ENCODE results near the gene COL8A2.
A peak's percentile ranks its signal among the peaks of the same experiment; 100 is the strongest.
"Not testable (repeated sequence)": the region's sequence is repeated elsewhere in the genome, so short reads cannot be mapped to it uniquely, and the experiment has no call there.

Gene COL8A2

DNA sequence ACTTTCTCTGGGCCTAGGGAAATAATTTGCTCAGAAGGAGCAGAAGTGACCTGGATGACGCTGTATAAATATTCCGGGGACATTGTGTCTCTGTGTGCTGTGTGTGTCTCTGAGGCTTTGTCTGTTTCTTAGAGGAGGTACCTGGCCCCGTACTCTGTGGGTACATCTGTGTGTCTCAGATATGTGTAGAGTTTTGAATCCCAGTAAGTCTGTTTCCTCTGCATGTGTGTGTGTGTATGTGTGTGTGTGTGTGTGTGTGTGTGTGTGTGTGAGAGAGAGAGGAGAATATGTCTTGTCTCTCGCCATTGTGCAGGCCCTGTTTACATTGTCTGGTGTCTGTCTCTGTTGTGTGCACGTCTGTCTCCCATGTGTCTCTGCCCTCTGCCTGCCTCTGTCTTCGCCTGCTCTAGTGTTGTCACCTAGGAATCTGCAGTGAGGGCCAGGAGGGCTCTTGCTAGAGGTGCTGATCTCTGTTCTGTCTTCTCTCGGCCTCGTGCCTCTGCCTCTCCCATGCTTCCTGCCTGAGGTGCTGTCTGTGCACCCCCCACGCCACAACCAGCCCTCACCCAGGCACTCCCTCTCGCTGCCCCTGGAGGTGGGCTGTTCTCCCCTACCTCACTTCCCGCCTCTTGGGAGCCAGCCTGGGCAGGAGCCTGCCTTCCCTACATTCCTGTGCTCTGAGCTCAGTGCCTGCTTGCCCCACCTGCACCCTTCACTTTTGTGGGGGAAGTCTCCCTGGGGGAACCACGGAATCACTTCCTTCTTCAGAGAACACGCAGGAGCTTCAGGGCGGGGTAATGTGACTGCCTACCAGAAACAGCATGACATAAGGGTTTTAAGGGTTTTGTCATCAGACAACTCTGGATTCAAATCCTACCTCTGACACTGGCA is 36.9 kb upstream of the COL8A2 start:
- ChIA-PET POLR2A (interaction anchor here (0.9 to 4.3 kb wide), 5 partner anchors 8 to 26 kb away, joined by 3 to 36 read pairs (median 4); partner anchors contain the start of gene TRAPPC3), CTCF (interaction anchor here (0.9 to 6.3 kb wide), 12 partner anchors 10 to 128 kb away, joined by 3 to 98 read pairs (median 4); partner anchors contain the start of gene TRAPPC3)
- Histone ChIP-seq H3K27me3 (replicated peaks in 2 of 5; ENCODE audit: control insufficient read depth in 4 of 5, insufficient read depth in 5 of 5, low read length in 4 of 5) (no peaks in the 10 kb centered on the region), H3K9me3 (ENCODE audit: control extremely low read depth in 1 of 5, control insufficient read depth in 4 of 5, insufficient read depth in 2 of 5, low read depth in 1 of 5, low read length in 4 of 5) (no peaks in the 10 kb centered on the region), H3K27ac (ENCODE audit: insufficient read depth in 1 of 2, low read depth in 1 of 2, low read length in 2 of 2, poor library complexity in 1 of 2, severe bottlenecking in 2 of 2) (peak overlapping the region; percentile 77 to 86), H3K4me1 (ENCODE audit: control extremely low read depth in 1 of 4, control insufficient read depth in 4 of 4, insufficient read depth in 4 of 4, low read length in 3 of 4) (peaks cover 21 to 62% (median 57%) of the 10 kb centered on the region in 4 experiments), H3K36me3 (ENCODE audit: control insufficient read depth in 4 of 4, insufficient read depth in 4 of 4, low read length in 3 of 4) (peaks cover 0 to 33% (median 8%) of the 10 kb centered on the region in 4 experiments), H3K4me3 (ENCODE audit: control insufficient read depth in 1 of 7, extremely low read depth in 1 of 7, insufficient read depth in 4 of 7, low read depth in 2 of 7, low read length in 6 of 7) (peak overlapping the region in 6 of 7 experiments; percentile 52 to 66 (median 62))
- 15% methylated on average over 9 of the region's 14 CpGs for WGBS (ENCODE audit: insufficient coverage)
- peak; percentile 47 to 81 (median 76) for DNase-seq

DNA sequence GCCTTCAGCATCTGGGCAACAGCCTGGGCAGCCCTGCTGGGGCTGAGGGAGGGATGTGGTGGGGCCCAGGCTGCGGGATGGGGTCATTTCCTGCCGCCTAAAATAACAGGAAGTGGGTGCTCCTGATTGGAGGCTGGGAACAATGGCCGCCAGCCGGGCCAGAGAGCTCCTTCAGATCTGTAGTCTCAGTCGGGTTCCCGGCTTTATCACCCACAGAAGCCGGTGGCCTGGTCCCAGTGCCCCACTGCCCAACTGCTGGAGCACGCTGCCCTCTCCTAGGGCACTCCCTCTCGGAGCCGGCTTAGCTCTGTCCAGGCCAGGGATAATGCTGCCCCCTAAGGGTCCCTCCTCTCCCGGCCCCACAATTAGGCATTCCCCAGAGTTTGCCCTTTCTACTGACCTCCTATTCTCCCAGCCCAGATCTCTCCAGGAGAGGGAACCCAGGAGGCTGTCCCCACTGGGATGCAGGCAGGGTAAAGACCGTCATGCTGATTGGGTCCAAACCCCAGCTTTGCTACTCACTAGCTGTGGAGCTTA is 36.0 kb upstream of the COL8A2 start:
- WGBS (ENCODE audit: insufficient coverage), result 0% methylated on average over 6 of the region's 12 CpGs
- peaks cover 21 to 62% (median 57%) of the 10 kb centered on the region in 4 experiments for H3K4me1 ChIP-seq (ENCODE audit: control extremely low read depth in 1 of 4, control insufficient read depth in 4 of 4, insufficient read depth in 4 of 4, low read length in 3 of 4)
- POLR2A ChIA-PET, result interaction anchor here (1.2 to 4.3 kb wide), 5 partner anchors 9 to 27 kb away, joined by 3 to 36 read pairs (median 3); partner anchors contain the start of gene TRAPPC3
- peaks cover 0 to 27% (median 8%) of the 10 kb centered on the region in 4 experiments for H3K36me3 ChIP-seq (ENCODE audit: control insufficient read depth in 4 of 4, insufficient read depth in 4 of 4, low read length in 3 of 4)
- peak; percentile 64 to 91 (median 89) for DNase-seq
- H3K4me3 ChIP-seq (ENCODE audit: control insufficient read depth in 1 of 7, extremely low read depth in 1 of 7, insufficient read depth in 4 of 7, low read depth in 2 of 7, low read length in 6 of 7), result peak overlapping the region in 6 of 7 experiments; percentile 52 to 66 (median 62)
- H3K9me3 ChIP-seq (ENCODE audit: control extremely low read depth in 1 of 5, control insufficient read depth in 4 of 5, insufficient read depth in 2 of 5, low read depth in 1 of 5, low read length in 4 of 5), result no peaks in the 10 kb centered on the region
- CTCF ChIA-PET, result interaction anchor here (0.7 to 6.3 kb wide), 8 partner anchors 9 to 139 kb away, joined by 3 to 98 read pairs (median 6); partner anchors contain the start of gene TRAPPC3
- peak overlapping the region; percentile 77 to 86 for H3K27ac ChIP-seq (ENCODE audit: insufficient read depth in 1 of 2, low read depth in 1 of 2, low read length in 2 of 2, poor library complexity in 1 of 2, severe bottlenecking in 2 of 2)
- no peaks in the 10 kb centered on the region for H3K27me3 ChIP-seq (replicated peaks in 2 of 5; ENCODE audit: control insufficient read depth in 4 of 5, insufficient read depth in 5 of 5, low read length in 4 of 5)

DNA sequence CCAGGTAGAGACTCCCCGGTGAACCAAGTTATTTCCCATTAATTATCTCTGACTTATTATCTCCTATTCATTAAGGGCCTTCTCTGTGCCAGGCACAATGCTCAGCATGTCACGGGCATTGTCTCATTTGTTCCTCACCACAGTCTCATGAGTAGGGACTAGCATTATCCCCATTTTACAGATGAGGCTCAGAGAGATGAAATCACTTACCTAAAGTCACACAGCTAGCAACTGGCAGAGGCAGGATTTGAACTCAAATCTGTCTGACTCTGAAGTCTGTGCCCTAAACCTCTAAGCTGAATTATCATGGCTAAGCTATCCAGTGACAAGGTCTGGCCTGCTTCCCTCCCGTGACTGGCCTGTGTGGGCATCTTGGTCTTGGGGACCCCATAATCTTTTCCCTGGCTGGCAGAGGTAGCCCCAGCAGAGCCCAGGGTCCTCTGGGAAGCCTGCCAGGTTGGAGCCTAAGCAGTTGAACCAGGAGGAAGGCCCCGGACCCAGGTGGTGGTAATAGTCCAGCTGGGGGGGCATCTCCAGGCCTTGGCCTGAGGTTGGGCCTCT is 35.4 kb upstream of the COL8A2 start:
- POLR2A ChIA-PET, result interaction anchor here (1.2 to 4.3 kb wide), 5 partner anchors 8 to 28 kb away, joined by 3 to 36 read pairs (median 3); partner anchors contain the start of gene TRAPPC3
- H3K27ac ChIP-seq (ENCODE audit: insufficient read depth in 1 of 2, low read depth in 1 of 2, low read length in 2 of 2, poor library complexity in 1 of 2, severe bottlenecking in 2 of 2), result peak overlapping the region; percentile 77 to 86
- peaks cover 21 to 64% (median 57%) of the 10 kb centered on the region in 4 experiments for H3K4me1 ChIP-seq (ENCODE audit: control extremely low read depth in 1 of 4, control insufficient read depth in 4 of 4, insufficient read depth in 4 of 4, low read length in 3 of 4)
- CTCF ChIA-PET, result interaction anchor here (0.6 to 6.3 kb wide), 8 partner anchors 9 to 140 kb away, joined by 3 to 98 read pairs (median 4); partner anchors contain the start of gene TRAPPC3
- H3K9me3 ChIP-seq (ENCODE audit: control extremely low read depth in 1 of 5, control insufficient read depth in 4 of 5, insufficient read depth in 2 of 5, low read depth in 1 of 5, low read length in 4 of 5), result no peaks in the 10 kb centered on the region
- DNase-seq, result peak in 1 of 3 donors; percentile 44
- 50% methylated on average over 2 of the region's 4 CpGs for WGBS (ENCODE audit: insufficient coverage)
- H3K27me3 ChIP-seq (replicated peaks in 2 of 5; ENCODE audit: control insufficient read depth in 4 of 5, insufficient read depth in 5 of 5, low read length in 4 of 5), result no peaks in the 10 kb centered on the region
- peak overlapping the region in 6 of 7 experiments; percentile 52 to 66 (median 62) for H3K4me3 ChIP-seq (ENCODE audit: control insufficient read depth in 1 of 7, extremely low read depth in 1 of 7, insufficient read depth in 4 of 7, low read depth in 2 of 7, low read length in 6 of 7)
- peaks cover 0 to 25% (median 6%) of the 10 kb centered on the region in 4 experiments for H3K36me3 ChIP-seq (ENCODE audit: control insufficient read depth in 4 of 4, insufficient read depth in 4 of 4, low read length in 3 of 4)

DNA sequence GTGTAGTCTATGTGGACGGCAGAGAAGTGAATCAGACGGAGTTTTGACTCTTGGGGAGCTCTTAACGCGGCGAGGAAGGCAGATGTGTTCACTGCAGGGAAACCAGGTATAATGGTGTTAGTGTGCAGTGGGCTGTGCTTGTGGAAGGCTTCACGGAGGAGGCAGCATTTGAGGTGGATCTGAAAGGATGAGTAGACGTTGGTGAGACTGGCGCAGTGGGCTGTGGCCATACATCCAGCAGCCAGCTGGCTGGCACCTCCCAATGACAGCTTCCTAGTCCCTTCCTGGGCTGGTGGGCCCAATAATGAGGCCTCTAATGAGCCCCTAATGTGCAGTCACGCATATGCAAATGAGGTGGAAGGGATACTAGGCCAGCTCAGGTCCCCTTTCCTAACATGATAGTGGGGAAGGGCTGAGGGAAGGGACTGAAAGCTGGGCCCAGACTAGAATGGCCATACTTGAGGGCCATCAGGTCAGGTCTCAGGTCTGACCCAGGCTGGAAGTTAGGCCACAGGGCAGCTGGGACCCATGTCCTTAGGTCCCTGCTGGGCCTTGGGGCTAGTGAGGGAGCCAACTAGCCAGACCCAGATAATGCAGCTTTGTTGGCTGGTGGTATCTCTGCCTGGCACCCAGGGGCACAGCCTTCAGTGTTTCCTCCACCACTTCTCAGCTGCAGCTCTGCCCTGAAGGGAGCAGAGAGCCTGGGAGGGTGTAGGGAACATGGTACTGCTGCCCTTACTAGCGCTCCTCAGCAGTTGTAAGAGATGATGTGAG is 34.8 kb upstream of the COL8A2 start:
- POLR2A ChIA-PET, result interaction anchor here (0.8 to 4.3 kb wide), 4 partner anchors 10 to 28 kb away, joined by 3 to 36 read pairs (median 3); partner anchors contain the start of gene TRAPPC3
- peaks cover 21 to 70% (median 63%) of the 10 kb centered on the region in 4 experiments for H3K4me1 ChIP-seq (ENCODE audit: control extremely low read depth in 1 of 4, control insufficient read depth in 4 of 4, insufficient read depth in 4 of 4, low read length in 3 of 4)
- CTCF ChIA-PET, result interaction anchor here (0.6 to 6.3 kb wide), 7 partner anchors 8 to 126 kb away, joined by 3 to 98 read pairs (median 5); partner anchors contain the start of gene TRAPPC3
- H3K27ac ChIP-seq (ENCODE audit: insufficient read depth in 1 of 2, low read depth in 1 of 2, low read length in 2 of 2, poor library complexity in 1 of 2, severe bottlenecking in 2 of 2), result peak overlapping the region; percentile 77 to 86
- H3K36me3 ChIP-seq (ENCODE audit: control insufficient read depth in 4 of 4, insufficient read depth in 4 of 4, low read length in 3 of 4), result peaks cover 0 to 25% (median 6%) of the 10 kb centered on the region in 4 experiments
- H3K4me3 ChIP-seq (ENCODE audit: control insufficient read depth in 1 of 7, extremely low read depth in 1 of 7, insufficient read depth in 4 of 7, low read depth in 2 of 7, low read length in 6 of 7), result peak overlapping the region in 4 of 7 experiments; percentile 60 to 66 (median 64)
- no peaks in the 10 kb centered on the region for H3K9me3 ChIP-seq (ENCODE audit: control extremely low read depth in 1 of 5, control insufficient read depth in 4 of 5, insufficient read depth in 2 of 5, low read depth in 1 of 5, low read length in 4 of 5)
- DNase-seq, result no peak
- no peaks in the 10 kb centered on the region for H3K27me3 ChIP-seq (replicated peaks in 2 of 5; ENCODE audit: control insufficient read depth in 4 of 5, insufficient read depth in 5 of 5, low read length in 4 of 5)
- 94% methylated on average over 9 of the region's 10 CpGs for WGBS (ENCODE audit: insufficient coverage)

DNA sequence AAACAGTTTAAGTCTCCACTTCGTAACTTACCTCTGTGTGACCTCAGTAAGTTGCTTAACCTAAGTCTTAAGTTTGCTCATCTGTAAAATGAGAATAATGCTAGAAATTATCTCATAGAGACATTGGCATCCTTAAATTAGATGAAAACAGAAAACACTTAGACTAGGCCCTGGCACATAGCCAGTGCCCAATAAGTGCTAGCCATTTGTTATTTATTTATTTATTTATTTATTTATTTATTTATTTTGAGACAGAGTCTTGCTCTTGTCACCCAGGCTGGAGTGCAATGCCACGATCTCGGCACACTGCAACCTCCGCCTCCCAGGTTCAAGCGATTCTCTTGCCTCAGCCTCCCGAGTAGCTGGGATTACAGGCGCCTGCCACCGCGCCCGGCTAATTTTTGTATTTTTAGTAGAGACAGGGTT is 33.8 kb upstream of the COL8A2 start:
- H3K9me3 ChIP-seq (ENCODE audit: control extremely low read depth in 1 of 5, control insufficient read depth in 4 of 5, insufficient read depth in 2 of 5, low read depth in 1 of 5, low read length in 4 of 5); DNase-seq; H3K27me3 ChIP-seq (replicated peaks in 2 of 5; ENCODE audit: control insufficient read depth in 4 of 5, insufficient read depth in 5 of 5, low read length in 4 of 5); H3K27ac ChIP-seq (ENCODE audit: insufficient read depth in 1 of 2, low read depth in 1 of 2, low read length in 2 of 2, poor library complexity in 1 of 2, severe bottlenecking in 2 of 2): not testable (repeated sequence)
- H3K4me1 ChIP-seq (ENCODE audit: control extremely low read depth in 1 of 4, control insufficient read depth in 4 of 4, insufficient read depth in 4 of 4, low read length in 3 of 4), result peaks cover 21 to 76% (median 65%) of the 10 kb centered on the region in 4 experiments
- peaks cover 0 to 25% (median under 1%) of the 10 kb centered on the region in 4 experiments for H3K36me3 ChIP-seq (ENCODE audit: control insufficient read depth in 4 of 4, insufficient read depth in 4 of 4, low read length in 3 of 4)
- peak overlapping the region in 1 of 7 experiments; percentile 98 for H3K4me3 ChIP-seq (ENCODE audit: control insufficient read depth in 1 of 7, extremely low read depth in 1 of 7, insufficient read depth in 4 of 7, low read depth in 2 of 7, low read length in 6 of 7)
- POLR2A ChIA-PET, result interaction anchor here (0.8 to 4.3 kb wide), 2 partner anchors 9 to 13 kb away, joined by 3 to 36 read pairs; partner anchors contain the start of gene TRAPPC3
- no CpG with 5 or more reads among the region's 10 CpGs for WGBS (ENCODE audit: insufficient coverage)
- CTCF ChIA-PET, result interaction anchor here (1.2 to 6.3 kb wide), 4 partner anchors 7 to 29 kb away, joined by 4 to 98 read pairs (median 7); partner anchors contain the start of gene TRAPPC3

Measured in common myeloid progenitor, CD34-positive (primary cell).